Activated T-cell treated with anti-CD3 and anti-CD28 coated beads, Interleukin-2, amount 50 U/mL, for 72 hours (primary cell): ENCODE results near the gene CSF1. TPM values are rescaled to one million over a fixed set of nuclear protein-coding genes. Genes with fewer than 3 reads are reported as not detected.

Source experiments
- ATAC-seq, 2 donors: fragments of 150-1000 bp; cut with Tn5 transposase; replicated peaks in 1 of 2; 2 replicates each; pipeline ENCODE4 v1.10.0; 2021; ENCODE audit warnings: moderate library complexity in 2 of 2, mild to moderate bottlenecking in 1 of 2
- DNase-seq, 2 donors: peaks; one replicate each; pipeline ENCODE4 v3.0.0; 2021 to 2022; ENCODE audit warnings: mixed read lengths in 1 of 2
- H3K27ac Mint-ChIP-seq: one replicate; pipeline ENCODE4 v1.8.0; 2022; ENCODE audit warnings: mild to moderate bottlenecking, moderate library complexity, mixed read lengths
- H3K27me3 Mint-ChIP-seq: one replicate; pipeline ENCODE4 v1.8.0; 2022; ENCODE audit warnings: low read depth, mixed read lengths
- H3K36me3 Mint-ChIP-seq, 2 donors: one replicate each; pipeline ENCODE4 v1.8.0; 2022; ENCODE audit warnings: mixed read lengths in 2 of 2, mild to moderate bottlenecking in 1 of 2; ENCODE audit not compliant: insufficient read depth in 2 of 2
- H3K4me1 Mint-ChIP-seq: one replicate; pipeline ENCODE4 v1.8.0; 2022; ENCODE audit warnings: low read depth, mixed read lengths
- H3K4me3 Mint-ChIP-seq, 2 donors: one replicate each; pipeline ENCODE4 v1.8.0; 2022; ENCODE audit warnings: mild to moderate bottlenecking in 2 of 2, mixed read lengths in 2 of 2, moderate library complexity in 2 of 2
- H3K9me3 Mint-ChIP-seq, 2 donors: one replicate each; pipeline ENCODE4 v1.8.0; 2022; ENCODE audit warnings: mixed read lengths in 2 of 2
- total RNA-seq, 2 donors: library from RNA; stranded (reverse); gene quantifications; one replicate each; pipeline ENCODE4 v1.2.3, GENCODE V29; 2022

The CSF1 gene
- total RNA-seq, 2 donors from 2014 or later = 46.3 to 83.0 TPM

GRCh38 chr1:109959632-109959973 lies 49.0 kb downstream of the CSF1 start:
- no peak for ATAC-seq
- Mint-ChIP-seq H3K27me3 (peaks cover 7% of the 10 kb centered on the region), H3K9me3 (no peaks in the 10 kb centered on the region), H3K4me3 (no peak overlapping the region), H3K27ac (no peak overlapping the region), H3K4me1 (no peaks in the 10 kb centered on the region), H3K36me3 (no peaks in the 10 kb centered on the region)
- DNase-seq = no peak

GRCh38 chr1:109959974-109960744 lies 49.5 kb downstream of the CSF1 start:
- Mint-ChIP-seq H3K9me3 (no peaks in the 10 kb centered on the region), H3K27me3 (peaks cover 7% of the 10 kb centered on the region), H3K4me3 (no peak overlapping the region), H3K36me3 (peaks cover 0 to under 1% of the 10 kb centered on the region in 2 donors), H3K4me1 (no peaks in the 10 kb centered on the region), H3K27ac (no peak overlapping the region)
- ATAC-seq (no peak), DNase-seq (no peak)

- Mint-ChIP-seq H3K4me1 (no peaks in the 10 kb centered on the region), H3K27ac (no peak overlapping the region), H3K4me3 (no peak overlapping the region), H3K36me3 (peaks cover 0 to 3% of the 10 kb centered on the region in 2 donors), H3K9me3 (peaks cover 0 to 2% of the 10 kb centered on the region in 2 donors), H3K27me3 (peaks cover 7% of the 10 kb centered on the region)
- ATAC-seq (no peak), DNase-seq (no peak)
Measured at GRCh38 chr1:109960745-109961094, 50.1 kb downstream of the CSF1 start.

GRCh38 chr1:109963864-109964263 lies 53.2 kb downstream of the CSF1 start:
- no peaks in the 10 kb centered on the region for H3K27me3 Mint-ChIP-seq
- H3K4me1 Mint-ChIP-seq = no peaks in the 10 kb centered on the region
- ATAC-seq = no peak
- H3K36me3 Mint-ChIP-seq = peaks cover 0 to 3% of the 10 kb centered on the region in 2 donors
- DNase-seq = no peak
- no peak overlapping the region for H3K27ac Mint-ChIP-seq
- H3K9me3 Mint-ChIP-seq = peaks cover 0 to 2% of the 10 kb centered on the region in 2 donors
- H3K4me3 Mint-ChIP-seq = no peak overlapping the region

- Mint-ChIP-seq H3K36me3 (peaks cover 0 to 3% of the 10 kb centered on the region in 2 donors), H3K27me3 (no peaks in the 10 kb centered on the region), H3K4me1 (no peaks in the 10 kb centered on the region), H3K27ac (no peak overlapping the region), H3K9me3 (peaks cover 0 to 4% of the 10 kb centered on the region in 2 donors), H3K4me3 (no peak overlapping the region)
- no peak for DNase-seq
- ATAC-seq = no peak
Measured at GRCh38 chr1:109969146-109969829, 58.6 kb downstream of the CSF1 start.

- no peak for DNase-seq
- H3K27ac Mint-ChIP-seq = no peak overlapping the region
- H3K36me3 Mint-ChIP-seq = peaks cover 0 to 3% of the 10 kb centered on the region in 2 donors
- peaks cover 0 to 4% of the 10 kb centered on the region in 2 donors for H3K9me3 Mint-ChIP-seq
- H3K4me1 Mint-ChIP-seq = no peaks in the 10 kb centered on the region
- H3K27me3 Mint-ChIP-seq = no peaks in the 10 kb centered on the region
- ATAC-seq = no peak
- no peak overlapping the region for H3K4me3 Mint-ChIP-seq
Measured at GRCh38 chr1:109969907-109970306, 59.3 kb downstream of the CSF1 start.

GRCh38 chr1:109971559-109971958 lies 60.9 kb downstream of the CSF1 start:
- H3K27me3 Mint-ChIP-seq = peaks cover 4% of the 10 kb centered on the region
- H3K4me1 Mint-ChIP-seq = no peaks in the 10 kb centered on the region
- no peaks in the 10 kb centered on the region for H3K36me3 Mint-ChIP-seq
- no peak for DNase-seq
- H3K4me3 Mint-ChIP-seq = no peak overlapping the region
- no peak for ATAC-seq
- H3K27ac Mint-ChIP-seq = no peak overlapping the region
- peaks cover 0 to 2% of the 10 kb centered on the region in 2 donors for H3K9me3 Mint-ChIP-seq

GRCh38 chr1:109974191-109974590 lies 63.5 kb downstream of the CSF1 start:
- peaks cover 0 to 2% of the 10 kb centered on the region in 2 donors for H3K9me3 Mint-ChIP-seq
- no peak overlapping the region for H3K4me3 Mint-ChIP-seq
- H3K27me3 Mint-ChIP-seq = peaks cover 16% of the 10 kb centered on the region
- no peak overlapping the region for H3K27ac Mint-ChIP-seq
- no peak for DNase-seq
- no peak for ATAC-seq
- no peaks in the 10 kb centered on the region for H3K36me3 Mint-ChIP-seq
- H3K4me1 Mint-ChIP-seq = no peaks in the 10 kb centered on the region

- DNase-seq = no peak
- Mint-ChIP-seq H3K36me3 (no peaks in the 10 kb centered on the region), H3K9me3 (no peaks in the 10 kb centered on the region), H3K4me3 (no peak overlapping the region), H3K27ac (no peak overlapping the region), H3K4me1 (no peaks in the 10 kb centered on the region), H3K27me3 (peaks cover 16% of the 10 kb centered on the region)
- ATAC-seq = no peak
Measured at GRCh38 chr1:109975718-109976117, 65.1 kb downstream of the CSF1 start.

GRCh38 chr1:109976762-109977161 lies 66.1 kb downstream of the CSF1 start:
- no peaks in the 10 kb centered on the region for H3K9me3 Mint-ChIP-seq
- no peaks in the 10 kb centered on the region for H3K36me3 Mint-ChIP-seq
- H3K27ac Mint-ChIP-seq = no peak overlapping the region
- DNase-seq (no peak), ATAC-seq (no peak)
- H3K4me1 Mint-ChIP-seq = no peaks in the 10 kb centered on the region
- no peak overlapping the region for H3K4me3 Mint-ChIP-seq
- H3K27me3 Mint-ChIP-seq = peaks cover 16% of the 10 kb centered on the region

GRCh38 chr1:109977225-109977624 lies 66.6 kb downstream of the CSF1 start:
- Mint-ChIP-seq H3K36me3 (no peaks in the 10 kb centered on the region), H3K4me1 (no peaks in the 10 kb centered on the region), H3K9me3 (no peaks in the 10 kb centered on the region), H3K27me3 (peaks cover 16% of the 10 kb centered on the region), H3K27ac (no peak overlapping the region), H3K4me3 (no peak overlapping the region)
- ATAC-seq = no peak
- no peak for DNase-seq

GRCh38 chr1:109977657-109978378 lies 67.2 kb downstream of the CSF1 start:
- no peaks in the 10 kb centered on the region for H3K9me3 Mint-ChIP-seq
- H3K27me3 Mint-ChIP-seq = peaks cover 16% of the 10 kb centered on the region
- H3K27ac Mint-ChIP-seq = no peak overlapping the region
- H3K4me3 Mint-ChIP-seq = no peak overlapping the region
- H3K36me3 Mint-ChIP-seq = no peaks in the 10 kb centered on the region
- DNase-seq = no peak
- ATAC-seq = no peak
- H3K4me1 Mint-ChIP-seq = no peaks in the 10 kb centered on the region

GRCh38 chr1:109978761-109979488 lies 68.3 kb downstream of the CSF1 start:
- no peaks in the 10 kb centered on the region for H3K4me1 Mint-ChIP-seq

More at GRCh38 chr1:109978761-109979488, 68.3 kb downstream of the CSF1 start:
- H3K27ac Mint-ChIP-seq = no peak overlapping the region
- H3K36me3 Mint-ChIP-seq = no peaks in the 10 kb centered on the region
- H3K9me3 Mint-ChIP-seq = no peaks in the 10 kb centered on the region
- ATAC-seq (no peak), DNase-seq (no peak)
- no peak overlapping the region for H3K4me3 Mint-ChIP-seq
- H3K27me3 Mint-ChIP-seq = peaks cover 16% of the 10 kb centered on the region
